Spleen (tissue), 7 donors: ENCODE results near the gene COPG2.
"Not testable (repeated sequence)": the region's sequence is repeated elsewhere in the genome, so short reads cannot be mapped to it uniquely, and the experiment has no call there.

ENCODE experiments used
- CTCF ChIP-seq, 11 experiments: fragments of 200-600 bp in 7 of 11; fragments of 450-650 bp in 4 of 11; sonication (generic) in 4 of 11; IDR thresholded peaks in 8 of 11; conservative IDR thresholded peaks in 3 of 11; 1 replicate in 7 of 11; 2 replicates in 4 of 11; pipeline versions ENCODE4 v1.4.0 to v1.8.0; 2016 to 2021; ENCODE audit warnings: antibody characterized with exemption in 11 of 11, inconsistent platforms in 4 of 11, mild to moderate bottlenecking in 1 of 11
- POLR2A ChIP-seq, 3 donors: fragments of 450-650 bp; IDR thresholded peaks; one replicate each; pipeline ENCODE4 v1.5.1; 2017; ENCODE audit warnings: antibody characterized with exemption in 3 of 3, mild to moderate bottlenecking in 1 of 3
- POLR2AphosphoS5 ChIP-seq, 3 donors: sonication (generic); formaldehyde crosslinking; IDR thresholded peaks; one replicate each; pipeline ENCODE4 v1.5.1; 2017; ENCODE audit warnings: antibody characterized with exemption in 3 of 3
- donor health status: DM: no; HTN: no; CAD: no; lungs with moderate emphysema.
- donor health status: DM: no; HTN: no; CAD: no.
- donor health status: DM: no; HTN: no; CAD: no.

- TF ChIP-seq CTCF (IDR thresholded peaks at IDR 0.05 in 8 of 11, conservative IDR thresholded peaks at IDR 0.05 in 3 of 11); POLR2A (IDR thresholded peaks at IDR 0.05); POLR2AphosphoS5 (IDR thresholded peaks at IDR 0.05): not testable (repeated sequence)
These were observed 127.3 kb downstream of the COPG2 start for GRCh38 chr7:130541287-130541686.
